IMR-90 (cell line): ENCODE data around the gene PPP1CA. TPM values are rescaled to one million over a fixed set of nuclear protein-coding genes. Genes with fewer than 3 reads are reported as not detected.

Source experiments
- ATAC-seq: fragments of 200-7000 bp; cut with Tn5 transposase; 2 replicates; pipeline ENCODE4 v1.9.1; 2020; ENCODE audit warnings: low read depth, mild to moderate bottlenecking, moderate library complexity
- BruUV-seq: library from RNA; stranded (reverse); fragments of 400-500 nt; replicated peaks from 2 replicates; lab custom pipeline; 2021; lab: Mats Ljungman, UMichigan
- CTCF ChIA-PET: fragments of 300-600 bp; formaldehyde crosslinking; extraction: SDS; loops from one replicate; lab custom pipeline; 2021; ENCODE audit warnings: antibody characterized with exemption; lab: Yijun Ruan, JAX
- POLR2A ChIA-PET: fragments of 300-600 bp; sonication (Branson Sonifier 250); formaldehyde crosslinking; loops from one replicate; lab custom pipeline; 2022; ENCODE audit warnings: antibody characterized with exemption; ENCODE audit not compliant: unreplicated experiment; lab: Charles Lee
- DNase-seq: peaks from one replicate; pipeline ENCODE4 v3.0.0; 2013
- H2AFZ ChIP-seq: replicated peaks from 2 replicates; pipeline ENCODE3; 2013; ENCODE audit warnings: low read length, mild to moderate bottlenecking; ENCODE audit not compliant: poor library complexity
- H2AK5ac ChIP-seq: 2 replicates; pipeline ENCODE4 v1.6.1; 2013; ENCODE audit warnings: low read depth, low read length, inconsistent platforms
- H2AK9ac ChIP-seq: replicated peaks from 2 replicates; pipeline ENCODE3; 2013; ENCODE audit warnings: mild to moderate bottlenecking, low read depth, low read length, moderate library complexity; ENCODE audit not compliant: poor library complexity
- H2BK120ac ChIP-seq: 2 replicates; pipeline ENCODE4 v1.6.1; 2013; ENCODE audit warnings: low read depth, low read length, inconsistent platforms
- H2BK15ac ChIP-seq: 3 replicates; pipeline ENCODE4 v1.6.1; 2013; ENCODE audit warnings: low read depth, low read length, inconsistent platforms
- H2BK20ac ChIP-seq: 2 replicates; pipeline ENCODE4 v1.6.1; 2013; ENCODE audit warnings: low read depth, mild to moderate bottlenecking, inconsistent platforms, low read length, moderate library complexity
- H2BK5ac ChIP-seq: 2 replicates; pipeline ENCODE4 v1.6.1; 2013; ENCODE audit warnings: mild to moderate bottlenecking, low read depth, low read length, inconsistent platforms; ENCODE audit not compliant: poor library complexity, severe bottlenecking
- H3K14ac ChIP-seq: replicated peaks from 2 replicates; pipeline ENCODE4 v1.6.1; 2013; ENCODE audit warnings: low read depth, low read length, inconsistent platforms
- H3K18ac ChIP-seq: 2 replicates; pipeline ENCODE4 v1.6.1; 2013; ENCODE audit warnings: low read depth, low read length, control low read depth
- H3K23ac ChIP-seq: 2 replicates; pipeline ENCODE4 v1.6.1; 2013; ENCODE audit warnings: low read depth, low read length, inconsistent platforms
- H3K27ac ChIP-seq: 2 replicates; pipeline ENCODE4 v1.5.1; 2013; ENCODE audit warnings: mild to moderate bottlenecking, control low read depth, low read length; ENCODE audit not compliant: insufficient read depth
- H3K27me3 ChIP-seq: 2 replicates; pipeline ENCODE4 v1.6.1; 2013; ENCODE audit warnings: low read length; ENCODE audit not compliant: control insufficient read depth, insufficient read depth
- H3K36me3 ChIP-seq: 2 replicates; pipeline ENCODE4 v1.6.1; 2013; ENCODE audit warnings: low read length, mixed read lengths; ENCODE audit not compliant: control insufficient read depth, insufficient read depth
- H3K4ac ChIP-seq: 2 replicates; pipeline ENCODE4 v1.6.1; 2013; ENCODE audit warnings: low read depth, low read length, inconsistent platforms
- H3K4me1 ChIP-seq: 2 replicates; pipeline ENCODE4 v1.6.1; 2013; ENCODE audit warnings: low read length, mixed read lengths; ENCODE audit not compliant: control insufficient read depth, insufficient read depth
- H3K4me2 ChIP-seq: 2 replicates; pipeline ENCODE4 v1.6.1; 2013; ENCODE audit warnings: low read depth, mild to moderate bottlenecking, control low read depth, low read length, moderate library complexity
- H3K4me3 ChIP-seq: 2 replicates; pipeline ENCODE4 v1.5.1; 2013; ENCODE audit warnings: low read depth, mild to moderate bottlenecking, control low read depth, low read length, moderate library complexity; ENCODE audit not compliant: insufficient read depth
- H3K56ac ChIP-seq: 2 replicates; pipeline ENCODE4 v1.6.1; 2013; ENCODE audit warnings: low read length, inconsistent platforms; ENCODE audit not compliant: insufficient read depth; ENCODE audit errors: extremely low read depth
- H3K79me1 ChIP-seq, 2 experiments: 2 replicates each; pipeline ENCODE4 v1.6.1; 2013; ENCODE audit warnings: low read length in 2 of 2, inconsistent platforms in 1 of 2, low read depth in 1 of 2
- H3K9ac ChIP-seq: 2 replicates; pipeline ENCODE4 v1.6.1; 2013; ENCODE audit warnings: low read depth, low read length, control low read depth
- H3K9me1 ChIP-seq: 2 replicates; pipeline ENCODE4 v1.6.1; 2013; ENCODE audit warnings: low read length, inconsistent platforms; ENCODE audit not compliant: insufficient read depth
- H3K9me3 ChIP-seq: 2 replicates; pipeline ENCODE4 v1.6.1; 2013; ENCODE audit warnings: low read length; ENCODE audit not compliant: control insufficient read depth, insufficient read depth
- H4K20me1 ChIP-seq: 2 replicates; pipeline ENCODE4 v1.6.1; 2013; ENCODE audit warnings: low read length, inconsistent platforms; ENCODE audit not compliant: insufficient read depth
- H4K5ac ChIP-seq: 2 replicates; pipeline ENCODE4 v1.6.1; 2013; ENCODE audit warnings: mild to moderate bottlenecking, low read depth, low read length, control low read depth
- H4K8ac ChIP-seq, 2 experiments: 2 replicates each; pipeline ENCODE4 v1.6.1; 2013; ENCODE audit warnings: low read depth in 2 of 2, low read length in 2 of 2, control low read depth in 1 of 2, inconsistent platforms in 1 of 2
- H4K91ac ChIP-seq: 2 replicates; pipeline ENCODE4 v1.6.1; 2013; ENCODE audit warnings: low read depth, low read length, inconsistent platforms; ENCODE audit not compliant: insufficient read depth
- POLR2A ChIP-seq: IDR thresholded peaks from 2 replicates; pipeline ENCODE4 v1.6.1; 2012; ENCODE audit warnings: mild to moderate bottlenecking, low read depth, low read length
- RCOR1 ChIP-seq: IDR thresholded peaks from 2 replicates; pipeline ENCODE4 v1.6.1; 2012; ENCODE audit warnings: mild to moderate bottlenecking, low read length, improper control_type of control experiment; ENCODE audit not compliant: insufficient replicate concordance
- WGBS, 2 experiments: methylation state at CpG; one replicate each; pipeline versions ENCODE4 v1.1.5 to v1.1.7; 2013; ENCODE audit warnings: missing lambda C conversion rate in 2 of 2; ENCODE audit not compliant: insufficient read length in 1 of 2; ENCODE audit errors: extremely low coverage in 2 of 2; 5-methylcytosine and 5-hydroxymethylcytosine counted together
- dilution Hi-C: fragments of 300-500 bp; cut with HindIII; formaldehyde crosslinking; loops from one replicate; pipeline ENCODE4 v1.14.3; 2018; ENCODE audit warnings: low sequenced_read_pairs; ENCODE audit not compliant: unreplicated experiment
- in situ Hi-C: fragments of 300-500 bp; cut with MboI; formaldehyde crosslinking; loops from 3 replicates; pipeline ENCODE4 v1.14.3; 2019; ENCODE audit warnings: low sequenced_read_pairs, inconsistent platforms, mixed read lengths
- intact Hi-C: fragments of 100-400 bp; cut with micrococcal nuclease; formaldehyde crosslinking; loops from 2 replicates; pipeline ENCODE4 v1.10.0; 2022
- polyA plus RNA-seq, 3 experiments: library from polyadenylated mRNA; depleted of rRNA; stranded (reverse); fragments of >200 nt; gene quantifications; 2 replicates each; pipeline ENCODE4 v1.2.3, GENCODE V29; 2012; ENCODE audit warnings: low replicate concordance in 1 of 3
- total RNA-seq: library from RNA; depleted of rRNA; stranded (reverse); fragments of >200 nt; gene quantifications from 2 replicates; pipeline ENCODE4 v1.2.3, GENCODE V29; 2012

PPP1CA gene
- total and polyA plus RNA-seq, 2 of the 4 experiments (the other 2 are of a cell fraction), result 228 to 313 TPM

- peak overlapping the region; percentile 85 for H2BK120ac ChIP-seq
- H2BK5ac ChIP-seq, result peak overlapping the region; percentile 92
- H3K27ac ChIP-seq, result peak overlapping the region; percentile 90
- ChIA-PET CTCF (interaction anchor here (2.2 to 10.1 kb wide), 2 partner anchors 18 to 27 kb away, joined by 11 to 128 read pairs; no protein-coding TSS in a partner anchor), POLR2A (interaction anchor here (0.6 to 1.5 kb wide), 5 partner anchors 17 to 86 kb away, joined by 3 to 21 read pairs (median 9); partner anchors contain the start of gene GRK2)
- peak overlapping the region; percentile 93 for H2AFZ ChIP-seq
- WGBS, 2 experiments, result 12% methylated on average over 16 of the region's 25 CpGs; no CpG with 5 or more reads in 1 of the 2 experiments
- peak overlapping the region; percentile 95 for H3K56ac ChIP-seq
- H4K5ac ChIP-seq, result peak overlapping the region; percentile 13
- peaks cover 37% of the 10 kb centered on the region for H3K4me1 ChIP-seq
- peak overlapping the region; percentile 97 for H3K4ac ChIP-seq
- H2BK20ac ChIP-seq, result no peak overlapping the region
- intact Hi-C loops (no loop called here), dilution Hi-C loops (no loop called here), in situ Hi-C loops (no loop called here)
- peak overlapping the region; percentile 89; the same call in 2 of the 3 replicates for H2BK15ac ChIP-seq
- H2AK9ac ChIP-seq, result peak overlapping the region; percentile 99
- peaks cover 6% of the 10 kb centered on the region for H4K20me1 ChIP-seq
- peak overlapping the region; percentile 52 to 86 for H4K8ac ChIP-seq
- H3K9ac ChIP-seq, result peak overlapping the region; percentile 94
- peaks cover 7 to 49% of the 10 kb centered on the region in 2 experiments; a peak in 3 of 4 replicates for H3K79me1 ChIP-seq
- no peaks in the 10 kb centered on the region for H3K27me3 ChIP-seq
- ATAC-seq (no peak; the same call in 1 of the 2 replicates), DNase-seq (no peak)
- H3K4me2 ChIP-seq, result peak overlapping the region; percentile 88
- TSS peak; percentile 78 for BruUV-seq
- H3K23ac ChIP-seq, result peak overlapping the region; percentile 97
- peak overlapping the region; percentile 13 for H3K18ac ChIP-seq
- H3K4me3 ChIP-seq, result peak overlapping the region; percentile 53
- peak overlapping the region; percentile 99 for H2AK5ac ChIP-seq
- H4K91ac ChIP-seq, result peak overlapping the region; percentile 92
- TF ChIP-seq RCOR1, result no peak
- TF ChIP-seq POLR2A, result peak; percentile 79
- H3K9me3 ChIP-seq, result no peaks in the 10 kb centered on the region
- H3K14ac ChIP-seq, result peak overlapping the region; percentile 95
- peaks cover 16% of the 10 kb centered on the region for H3K9me1 ChIP-seq
- H3K36me3 ChIP-seq, result peaks cover 3% of the 10 kb centered on the region; the same call in 1 of the 2 replicates
Measured at GRCh38 chr11:67352546-67353316, 48.9 kb downstream of the PPP1CA start.
